NB4 (cell line): ENCODE results near the gene HSPA4.

Experiments used
- MYC ChIP-seq: IDR thresholded peaks from 2 replicates; pipeline ENCODE4 v1.6.1; 2011; ENCODE audit warnings: low read depth, low read length
- POLR2A ChIP-seq: IDR thresholded peaks from 2 replicates; pipeline ENCODE4 v1.6.1; 2011; ENCODE audit warnings: mild to moderate bottlenecking; ENCODE audit not compliant: insufficient read length; ENCODE audit errors: extremely low read depth
- TF ChIP-seq, protein P1 (sequence below): IDR thresholded peaks from one replicate; pipeline ENCODE4 v1.5.1; 2012; ENCODE audit warnings: low read depth, low read length
- TF ChIP-seq, protein P2 (sequence below): IDR thresholded peaks from 2 replicates; pipeline ENCODE4 v1.6.1; 2011; ENCODE audit warnings: low read depth, low read length

DNA sequence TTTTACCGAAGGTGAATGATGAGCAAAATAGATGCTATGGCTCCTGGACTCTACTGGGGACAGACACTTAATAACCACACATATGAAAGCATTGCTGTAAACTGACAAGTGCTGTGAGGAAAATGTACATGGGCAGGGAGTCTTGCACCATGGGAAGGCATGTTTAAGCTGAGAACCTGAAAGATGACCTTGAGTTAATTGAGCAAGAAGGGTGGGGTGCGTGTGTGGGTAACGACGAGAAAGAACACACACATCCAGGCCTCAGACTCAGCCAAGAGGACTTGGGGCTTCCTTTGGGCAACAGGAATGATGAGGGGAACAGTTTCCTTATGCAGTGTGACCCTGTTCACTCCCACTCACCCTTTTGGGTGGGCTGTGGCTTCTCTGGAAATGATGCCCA lies 73.1 kb downstream of the HSPA4 start:
- TF ChIP-seq, protein P1, sequence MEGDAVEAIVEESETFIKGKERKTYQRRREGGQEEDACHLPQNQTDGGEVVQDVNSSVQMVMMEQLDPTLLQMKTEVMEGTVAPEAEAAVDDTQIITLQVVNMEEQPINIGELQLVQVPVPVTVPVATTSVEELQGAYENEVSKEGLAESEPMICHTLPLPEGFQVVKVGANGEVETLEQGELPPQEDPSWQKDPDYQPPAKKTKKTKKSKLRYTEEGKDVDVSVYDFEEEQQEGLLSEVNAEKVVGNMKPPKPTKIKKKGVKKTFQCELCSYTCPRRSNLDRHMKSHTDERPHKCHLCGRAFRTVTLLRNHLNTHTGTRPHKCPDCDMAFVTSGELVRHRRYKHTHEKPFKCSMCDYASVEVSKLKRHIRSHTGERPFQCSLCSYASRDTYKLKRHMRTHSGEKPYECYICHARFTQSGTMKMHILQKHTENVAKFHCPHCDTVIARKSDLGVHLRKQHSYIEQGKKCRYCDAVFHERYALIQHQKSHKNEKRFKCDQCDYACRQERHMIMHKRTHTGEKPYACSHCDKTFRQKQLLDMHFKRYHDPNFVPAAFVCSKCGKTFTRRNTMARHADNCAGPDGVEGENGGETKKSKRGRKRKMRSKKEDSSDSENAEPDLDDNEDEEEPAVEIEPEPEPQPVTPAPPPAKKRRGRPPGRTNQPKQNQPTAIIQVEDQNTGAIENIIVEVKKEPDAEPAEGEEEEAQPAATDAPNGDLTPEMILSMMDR: no peak
- TF ChIP-seq POLR2A (no peak), MYC (no peak)
- TF ChIP-seq, protein P2, sequence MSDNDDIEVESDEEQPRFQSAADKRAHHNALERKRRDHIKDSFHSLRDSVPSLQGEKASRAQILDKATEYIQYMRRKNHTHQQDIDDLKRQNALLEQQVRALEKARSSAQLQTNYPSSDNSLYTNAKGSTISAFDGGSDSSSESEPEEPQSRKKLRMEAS: no peak
